ENCODE results near the gene MAPK4.
"Not testable (repeated sequence)": the region's sequence is repeated elsewhere in the genome, so short reads cannot be mapped to it uniquely, and the experiment has no call there.

The MAPK4 gene

DNA sequence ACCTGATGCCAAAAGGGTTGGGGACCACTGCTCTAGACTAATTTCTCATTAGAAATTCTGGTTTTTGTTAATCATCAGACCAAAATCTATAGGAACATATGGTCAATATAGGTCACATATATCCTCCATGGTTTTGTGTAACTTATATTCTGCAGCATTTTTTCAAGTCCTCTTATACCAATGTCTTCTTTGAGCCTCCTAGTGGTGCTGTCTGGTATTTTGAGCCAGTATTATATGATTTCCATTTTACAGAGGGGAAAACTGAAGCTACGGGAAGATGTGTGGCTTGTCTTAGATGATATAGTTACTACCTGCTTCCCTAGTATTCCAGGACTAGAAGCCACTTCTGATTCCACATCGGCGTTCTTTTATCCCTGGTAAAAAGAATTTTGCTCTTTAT is 13.8 kb downstream of the MAPK4 start:
- DNase-seq (ENCODE audit: low read depth in 2 of 2) = no peak

DNA sequence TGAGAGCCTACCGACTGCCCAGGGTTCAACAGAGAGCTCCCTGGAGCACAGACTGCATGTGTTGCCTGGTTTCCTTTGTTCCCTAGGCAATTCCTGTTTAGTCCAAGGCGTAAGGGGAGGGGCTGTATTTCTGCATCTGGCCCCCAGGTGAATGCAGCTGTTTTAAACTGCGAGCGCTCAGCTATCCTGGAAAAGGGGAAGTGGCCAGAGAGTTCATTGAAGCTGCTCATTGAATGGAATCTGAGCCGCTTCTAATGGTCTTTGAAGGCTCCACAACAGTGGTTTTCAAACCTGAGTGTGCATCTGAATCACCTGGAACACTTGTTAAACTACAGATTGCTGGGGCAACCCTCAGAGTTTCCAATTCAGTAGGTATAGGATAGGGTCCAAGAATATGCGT is 18.1 kb downstream of the MAPK4 start:
- DNase-seq (ENCODE audit: low read depth in 2 of 2) = no peak

DNA sequence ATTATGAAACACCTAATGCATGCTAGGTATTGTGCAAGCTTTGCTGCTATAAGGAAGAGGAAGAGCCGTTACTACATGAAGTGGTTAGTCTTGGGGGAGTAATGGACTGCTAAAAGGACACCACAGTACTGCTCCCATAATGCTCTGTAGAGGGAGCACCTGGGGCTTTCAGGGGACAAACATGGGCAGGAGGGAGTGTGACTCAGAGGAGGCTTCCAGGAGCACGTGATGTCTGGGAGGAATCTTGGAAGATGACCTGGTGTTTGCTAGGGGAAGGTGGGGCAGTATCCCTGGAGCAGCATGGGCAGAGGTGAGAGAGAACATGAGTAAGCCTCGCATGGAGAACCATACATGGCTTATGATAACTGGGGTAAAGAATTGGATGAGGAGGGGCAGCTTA is 18.8 kb downstream of the MAPK4 start:
- no peak for DNase-seq (ENCODE audit: low read depth in 2 of 2)

DNA sequence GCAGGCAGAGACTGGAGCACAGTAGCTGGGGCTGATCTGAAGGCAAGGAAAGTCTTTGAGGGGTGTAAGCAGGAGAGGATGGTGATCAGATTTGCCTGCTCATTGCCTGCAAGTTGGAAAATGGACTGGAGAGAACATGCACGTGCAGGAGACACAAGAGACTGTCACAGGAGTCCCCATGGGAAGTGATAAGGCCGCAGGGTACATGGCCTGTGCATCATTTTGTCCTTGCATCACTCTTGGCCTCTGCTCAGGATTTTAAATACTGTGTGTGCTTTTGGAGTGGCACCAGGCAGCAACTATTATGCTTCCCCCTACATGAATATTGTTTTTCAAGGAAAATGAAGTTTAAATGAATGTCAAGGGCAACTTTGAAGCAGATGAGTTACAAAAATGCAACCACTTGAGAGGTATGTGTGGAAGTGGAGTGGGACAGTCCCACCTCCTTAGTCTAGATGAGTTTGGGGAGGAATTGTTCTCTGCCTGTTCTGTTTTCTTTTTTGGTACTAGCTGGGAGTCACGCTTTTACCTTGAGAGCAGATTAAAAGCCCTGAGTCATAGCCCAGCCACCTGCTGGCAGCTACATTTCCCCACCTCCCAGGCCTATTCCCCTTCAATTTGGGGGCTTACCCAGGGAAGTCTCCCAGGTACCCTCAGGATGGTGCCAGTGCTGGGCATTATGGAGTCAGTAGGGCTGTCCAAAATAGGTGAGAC is 19.3 kb downstream of the MAPK4 start:
- DNase-seq (ENCODE audit: low read depth in 2 of 2) = no peak

DNA sequence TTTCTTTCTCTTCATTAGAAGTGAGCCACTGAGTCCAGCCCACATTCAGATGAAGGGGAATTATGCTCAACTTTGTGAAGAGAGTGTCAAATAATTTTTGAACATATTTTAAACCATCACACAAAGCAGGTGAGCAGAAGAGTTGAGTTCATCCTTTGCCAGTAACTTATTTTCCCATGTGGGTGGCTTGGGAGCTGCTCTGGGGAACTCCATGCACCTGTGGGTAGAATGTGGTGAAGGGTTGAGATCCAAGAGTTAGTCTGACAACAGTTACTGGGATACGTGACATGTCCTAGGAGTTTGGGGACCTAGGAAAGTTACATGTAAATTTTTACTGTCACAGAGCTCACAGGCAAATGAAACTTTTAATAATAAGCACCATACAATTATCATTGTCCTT is 21.6 kb downstream of the MAPK4 start:
- no peak for DNase-seq (ENCODE audit: low read depth in 2 of 2)

DNA sequence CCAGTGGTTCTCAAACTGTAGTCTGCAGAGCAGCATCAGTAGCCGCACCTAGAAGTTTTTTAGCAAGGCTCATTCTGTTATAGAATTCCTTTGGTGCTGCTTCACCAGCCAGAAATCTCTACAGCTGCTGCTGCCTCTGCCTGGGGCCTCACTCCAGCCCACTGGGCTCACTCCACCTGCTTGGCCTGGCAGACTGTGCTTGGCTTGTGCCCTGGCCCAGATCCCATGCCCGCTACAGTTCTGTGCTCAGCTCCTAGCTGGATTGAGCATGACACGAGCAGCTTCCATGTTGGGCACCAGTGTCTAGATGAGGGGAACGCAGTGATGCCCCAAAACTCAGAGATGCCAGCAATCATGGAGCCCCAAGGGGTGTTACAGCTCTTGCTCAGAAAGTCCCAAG is 22.6 kb downstream of the MAPK4 start:
- no peak for DNase-seq (ENCODE audit: low read depth in 2 of 2)

DNA sequence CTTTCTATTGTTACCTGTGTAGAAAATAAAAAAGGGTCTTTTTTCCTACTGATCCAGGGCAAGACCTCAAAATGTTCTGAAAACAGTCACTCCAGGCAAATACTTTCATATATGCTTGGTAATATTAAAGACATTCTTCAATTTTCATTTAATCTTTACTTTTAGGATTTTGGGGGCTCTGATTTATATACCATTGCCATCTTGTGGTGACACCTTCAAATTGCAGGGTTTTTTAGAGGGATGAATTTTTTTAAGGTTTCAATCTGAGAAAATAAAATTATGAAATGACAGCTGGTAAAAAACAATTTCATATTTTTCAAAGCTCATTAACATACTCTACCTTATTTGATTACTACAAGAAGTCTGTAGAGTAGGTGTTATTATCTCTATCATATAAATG is 26.8 kb downstream of the MAPK4 start:
- no peak for DNase-seq (ENCODE audit: low read depth in 2 of 2)

DNA sequence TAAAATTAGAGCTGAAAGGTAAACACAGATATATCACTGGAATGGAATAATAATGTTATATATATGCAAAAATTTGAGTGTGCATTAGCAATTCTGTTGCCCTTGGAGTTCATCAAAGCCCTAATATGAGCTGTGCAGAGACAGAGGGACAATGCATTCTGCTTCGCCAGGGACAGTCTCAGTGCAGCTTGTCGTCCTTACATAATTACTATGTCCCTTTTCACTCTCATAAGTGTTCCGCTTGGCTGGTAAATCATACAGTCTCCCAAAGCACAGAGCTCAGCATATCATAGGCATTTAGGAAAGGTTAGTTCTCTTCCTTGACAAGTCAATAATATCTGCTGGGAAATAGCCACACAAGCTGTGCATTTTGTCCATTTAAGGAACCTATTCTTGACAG is 30.7 kb downstream of the MAPK4 start:
- no peak for DNase-seq (ENCODE audit: low read depth in 2 of 2)

DNA sequence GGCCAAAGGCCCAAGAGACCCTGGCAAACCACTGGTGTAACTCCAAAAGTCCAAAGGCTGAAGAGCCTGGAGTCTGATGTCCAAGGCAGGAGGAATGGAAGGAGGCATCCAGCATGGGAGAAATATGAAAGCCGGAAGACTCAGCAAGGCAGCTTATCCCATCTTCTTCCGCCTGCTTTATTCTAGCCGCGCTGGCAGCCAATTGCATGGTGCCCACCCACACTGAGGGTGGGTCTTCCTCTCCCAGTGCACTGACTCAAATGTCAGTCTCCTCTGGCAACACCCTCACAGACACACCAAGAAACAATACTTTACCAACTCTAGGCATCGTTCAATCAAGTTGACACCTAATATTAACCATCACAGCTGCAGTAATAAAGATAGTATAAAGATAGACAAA is 34.1 kb downstream of the MAPK4 start:
- DNase-seq (ENCODE audit: low read depth in 2 of 2) = no peak

DNA sequence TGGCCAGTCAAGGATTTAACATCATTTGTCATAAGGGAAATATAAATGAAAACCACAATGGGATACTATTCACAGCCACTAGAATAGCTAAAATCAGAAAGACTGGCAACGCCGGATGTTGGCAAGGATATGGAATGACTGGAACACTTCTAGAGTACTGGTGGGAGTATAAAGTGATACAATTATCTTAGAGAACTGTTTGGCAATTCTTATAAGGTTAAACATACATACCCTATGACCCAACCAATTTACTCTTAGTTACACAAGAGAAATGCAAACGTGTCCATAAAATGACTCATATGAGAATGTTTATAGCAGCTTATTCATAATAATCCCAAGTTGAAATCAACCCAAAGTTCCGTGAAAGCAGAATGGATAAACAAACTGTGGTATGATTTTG is 35.1 kb downstream of the MAPK4 start:
- DNase-seq (ENCODE audit: low read depth in 2 of 2) = no peak

DNA sequence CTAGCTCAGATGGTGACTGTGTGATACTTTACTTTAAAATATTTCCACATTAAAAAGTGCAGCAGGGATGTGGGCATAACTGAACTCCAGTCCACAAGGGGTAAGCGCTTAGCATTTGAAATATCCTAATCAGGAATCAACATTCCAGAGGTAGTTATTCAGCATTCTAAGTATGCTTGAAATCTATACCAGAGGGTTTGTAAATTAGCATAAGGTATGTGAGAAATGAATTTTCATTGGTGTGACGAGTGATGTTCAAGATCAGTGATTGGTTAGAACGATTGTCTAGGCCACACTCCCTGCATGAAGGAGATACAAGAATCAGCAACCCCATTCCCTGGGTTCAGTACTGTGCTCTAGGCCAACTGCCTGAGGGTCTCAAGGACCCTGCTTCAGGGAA is 42.6 kb downstream of the MAPK4 start:
- DNase-seq (ENCODE audit: low read depth in 2 of 2) = no peak

DNA sequence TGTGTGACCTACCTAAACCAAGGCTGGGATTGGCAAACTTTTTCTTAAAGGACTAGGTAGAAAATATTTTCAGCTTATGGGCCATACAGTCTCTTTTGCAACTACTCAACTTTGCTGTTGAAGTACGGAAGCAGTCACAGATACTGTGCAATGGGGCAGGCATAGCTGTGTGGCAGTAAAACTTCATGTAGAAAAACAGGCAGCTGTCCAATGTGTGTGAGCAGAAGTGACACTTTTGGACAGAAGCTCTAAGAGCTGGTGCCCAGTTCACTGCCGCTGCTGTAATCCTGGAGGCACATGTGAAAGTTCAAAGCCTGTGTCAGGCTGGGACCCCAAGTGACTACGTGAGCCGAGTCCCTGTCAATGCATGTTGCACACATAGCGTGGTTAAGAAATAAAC is 46.7 kb downstream of the MAPK4 start:
- no peak for DNase-seq (ENCODE audit: low read depth in 2 of 2)

DNA sequence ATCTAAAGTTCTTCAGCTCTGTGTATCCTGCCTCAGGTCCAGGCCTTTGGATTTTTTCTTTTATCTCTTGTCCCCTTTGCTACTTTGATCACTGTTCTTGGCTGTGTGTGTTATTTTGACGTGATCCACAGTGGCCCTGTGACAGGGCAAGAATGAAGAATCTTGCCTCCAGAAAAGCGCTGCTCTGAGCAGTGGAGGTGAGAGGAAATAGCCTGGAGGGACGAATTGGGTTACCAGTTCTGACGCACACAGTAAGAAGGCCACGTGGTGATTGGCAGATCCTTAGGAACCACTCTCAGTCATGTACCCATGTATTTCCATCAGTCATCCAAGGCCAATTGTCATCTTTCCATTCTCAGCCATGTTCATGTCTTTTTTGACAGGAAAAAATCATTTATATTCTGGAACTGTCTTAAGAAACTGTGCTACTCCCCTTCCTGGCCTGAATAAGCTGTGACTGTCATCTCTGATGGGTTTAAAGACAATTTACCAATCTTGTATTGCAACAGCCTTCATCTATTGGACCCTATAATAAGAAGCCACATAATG is 47.6 kb downstream of the MAPK4 start:
- no peak for DNase-seq (ENCODE audit: low read depth in 2 of 2)

DNA sequence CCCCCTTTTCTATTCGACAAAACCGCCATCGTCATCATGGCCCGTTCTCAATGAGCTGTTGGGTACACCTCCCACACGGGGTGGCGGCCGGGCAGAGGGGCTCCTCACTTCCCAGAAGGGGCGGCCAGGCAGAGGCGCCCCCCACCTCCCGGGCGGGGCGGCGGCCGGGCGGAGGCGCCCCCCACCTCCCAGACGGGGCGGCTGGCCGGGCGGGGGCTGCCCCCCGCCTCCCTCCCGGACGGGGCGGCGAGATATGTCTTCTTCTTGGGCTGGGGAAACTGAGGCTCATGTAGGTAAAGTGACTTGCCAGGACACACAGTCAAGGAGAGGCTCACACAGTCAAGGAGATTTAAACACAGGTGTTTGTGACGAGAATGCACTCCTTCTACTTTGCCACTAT is 49.3 kb downstream of the MAPK4 start:
- DNase-seq (ENCODE audit: low read depth in 2 of 2) = not testable (repeated sequence)

DNA sequence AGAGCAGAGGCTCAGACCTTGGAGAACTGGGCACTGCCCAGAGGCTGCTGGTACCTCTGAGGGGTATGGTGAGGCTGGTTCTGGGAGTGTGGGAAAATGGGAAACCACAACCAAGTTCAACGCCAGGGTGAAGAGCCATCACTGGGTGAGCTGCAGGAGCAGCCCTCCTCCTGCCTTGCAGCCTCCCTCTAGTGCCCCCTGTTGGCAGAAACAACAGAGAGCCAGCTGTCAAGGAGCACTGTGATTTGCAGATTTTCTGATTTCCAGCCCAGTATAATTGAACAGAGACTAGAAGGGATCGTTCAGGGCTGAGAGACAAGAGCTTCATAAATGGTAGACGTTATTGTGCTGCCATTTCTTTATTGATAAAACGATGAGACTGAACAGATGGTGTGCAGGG is 50.5 kb downstream of the MAPK4 start:
- no peak for DNase-seq (ENCODE audit: low read depth in 2 of 2)

DNA sequence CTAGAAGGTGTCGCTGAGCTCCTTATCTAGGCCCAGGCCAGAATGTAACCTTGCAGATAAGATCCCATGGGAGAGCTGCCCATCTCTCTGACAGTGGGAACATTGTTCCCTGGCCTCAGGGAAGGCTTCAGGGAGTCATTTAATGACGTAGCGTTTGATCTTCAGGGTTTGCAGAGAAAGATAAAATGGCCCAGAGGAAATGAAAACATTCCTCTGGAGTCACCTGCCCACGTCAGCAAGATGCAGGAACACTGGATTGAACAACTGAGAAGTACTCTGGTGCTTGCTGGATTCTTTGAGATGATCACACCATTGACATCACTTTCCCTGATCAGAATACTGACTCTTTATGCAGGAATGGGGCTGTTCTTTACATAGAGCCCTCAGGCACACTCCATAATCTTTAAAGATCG is 51.6 kb downstream of the MAPK4 start:
- no peak for DNase-seq (ENCODE audit: low read depth in 2 of 2)

DNA sequence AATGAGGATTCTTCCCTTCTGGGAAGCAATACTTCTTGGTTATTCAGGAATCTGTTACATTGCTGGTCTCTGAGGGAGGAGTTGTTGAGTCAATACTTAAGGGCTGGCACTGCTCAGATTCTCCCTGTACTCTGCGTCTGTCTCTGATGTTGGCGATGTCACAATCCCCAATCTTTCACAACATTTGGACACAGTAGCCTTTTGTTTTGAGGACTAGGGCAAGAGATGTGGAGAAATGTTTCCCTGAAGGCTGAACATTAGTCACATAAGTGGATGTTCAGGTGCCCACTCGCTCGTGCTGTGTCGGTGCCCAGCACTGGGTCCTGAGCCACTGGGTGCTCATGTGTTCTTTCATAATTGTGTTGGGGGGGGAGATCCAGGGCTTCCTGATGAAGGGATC is 55.0 kb downstream of the MAPK4 start:
- no peak for DNase-seq (ENCODE audit: low read depth in 2 of 2)

DNA sequence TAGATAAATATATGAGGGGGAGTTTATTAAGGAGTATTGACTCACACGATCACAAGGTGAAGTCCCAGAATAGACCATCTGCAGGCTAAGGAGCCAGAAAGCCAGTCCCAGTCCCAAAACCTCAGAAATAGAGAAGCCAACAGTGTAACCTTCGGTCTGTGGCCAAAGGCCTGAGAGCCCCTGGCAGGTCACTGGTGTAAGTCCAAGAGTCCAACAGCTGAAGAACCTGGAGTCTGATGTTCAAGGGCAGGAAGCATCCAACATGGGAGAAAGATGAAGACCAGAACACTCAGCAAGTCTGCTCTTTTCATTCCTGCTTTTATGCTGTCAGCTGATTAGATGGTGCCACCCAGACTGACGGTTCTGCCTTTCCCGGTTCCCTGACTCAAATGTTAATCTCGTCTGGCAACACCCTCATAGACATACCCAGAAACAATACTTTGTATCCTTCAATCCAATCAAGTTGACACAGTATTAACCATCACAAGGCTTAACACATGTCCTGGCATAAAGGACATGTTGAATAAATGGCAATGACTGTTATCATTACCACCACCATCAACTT is 56.7 kb downstream of the MAPK4 start:
- no peak for DNase-seq (ENCODE audit: low read depth in 2 of 2)

DNA sequence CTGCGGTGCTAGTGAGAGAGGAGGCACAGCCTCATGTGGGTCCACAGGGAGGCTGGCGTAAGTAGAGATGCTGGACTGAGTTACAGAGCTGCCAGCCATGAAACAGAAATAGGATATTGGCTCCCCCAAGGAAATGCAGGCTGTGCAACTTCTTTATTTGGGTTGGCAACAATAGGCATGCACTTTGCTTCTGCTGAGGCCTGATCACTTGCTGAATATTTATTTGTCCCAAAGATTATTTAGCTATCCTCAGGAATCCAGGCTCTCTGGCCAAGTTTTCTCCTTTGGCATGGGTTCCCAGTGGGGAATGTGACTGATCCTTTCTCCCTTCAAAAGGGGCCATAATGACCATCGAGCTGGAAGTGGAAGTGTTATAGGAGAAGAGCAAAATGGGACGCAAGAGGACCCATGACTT is 60.0 kb downstream of the MAPK4 start:
- no peak for DNase-seq (ENCODE audit: low read depth in 2 of 2)

DNA sequence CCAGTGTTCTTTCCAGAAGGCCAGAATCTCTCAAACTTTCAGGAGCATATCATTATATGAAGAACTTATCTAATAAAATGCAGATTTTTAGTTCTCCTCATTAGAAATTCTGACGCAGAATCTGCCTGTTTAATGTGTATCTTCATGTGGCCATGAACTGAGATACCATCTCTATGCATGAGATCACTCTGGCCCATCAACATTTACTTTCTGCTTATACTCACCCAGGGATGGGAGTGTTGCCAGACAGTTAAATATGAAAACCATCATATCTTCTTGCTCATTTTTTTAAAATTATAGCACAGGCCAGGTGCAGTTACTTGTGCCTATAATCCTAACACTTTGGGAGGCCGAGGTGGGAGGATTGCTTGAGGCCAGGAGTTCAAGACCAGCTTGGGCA is 60.4 kb downstream of the MAPK4 start:
- no peak for DNase-seq (ENCODE audit: low read depth in 2 of 2)

DNA sequence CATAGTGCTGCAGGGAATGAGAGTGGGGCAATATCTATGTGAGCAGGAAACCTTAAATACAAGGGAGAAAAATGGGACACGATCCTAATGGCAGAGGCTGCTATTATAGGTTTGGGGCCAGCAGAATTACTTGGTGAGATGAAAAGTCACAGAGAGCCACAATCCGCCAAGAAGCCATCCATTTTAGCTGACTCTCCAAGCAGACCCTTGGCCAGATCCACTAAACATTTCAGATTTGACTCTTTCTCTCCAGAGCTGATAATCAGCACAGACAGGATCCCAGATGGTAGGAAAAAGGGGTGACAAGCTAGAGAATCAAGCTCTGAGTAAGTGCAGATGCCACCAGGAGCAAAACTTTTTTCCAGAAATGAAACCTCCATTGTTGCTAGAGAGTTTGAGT is 61.5 kb downstream of the MAPK4 start:
- no peak for DNase-seq (ENCODE audit: low read depth in 2 of 2)

DNA sequence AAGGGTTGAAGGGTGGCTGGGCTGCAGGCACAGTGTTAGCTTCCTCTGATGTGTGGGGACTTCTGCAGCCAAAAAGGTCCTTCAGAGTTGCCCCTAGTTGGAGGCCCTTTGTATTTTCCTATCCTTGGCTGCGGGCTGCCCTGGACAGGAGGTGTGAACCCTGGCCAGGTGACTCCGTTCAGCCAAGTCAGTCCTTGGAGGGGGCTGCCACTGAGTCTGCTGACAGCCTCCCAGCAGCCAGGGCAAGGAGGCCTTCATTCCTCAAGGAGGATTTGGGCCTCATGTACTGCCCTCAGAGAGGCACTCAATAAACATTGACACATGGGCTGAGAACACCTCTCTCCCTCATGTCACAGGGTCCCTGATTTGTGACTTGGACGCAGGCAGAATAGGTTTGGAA is 62.4 kb downstream of the MAPK4 start:
- no peak for DNase-seq (ENCODE audit: low read depth in 2 of 2)

DNA sequence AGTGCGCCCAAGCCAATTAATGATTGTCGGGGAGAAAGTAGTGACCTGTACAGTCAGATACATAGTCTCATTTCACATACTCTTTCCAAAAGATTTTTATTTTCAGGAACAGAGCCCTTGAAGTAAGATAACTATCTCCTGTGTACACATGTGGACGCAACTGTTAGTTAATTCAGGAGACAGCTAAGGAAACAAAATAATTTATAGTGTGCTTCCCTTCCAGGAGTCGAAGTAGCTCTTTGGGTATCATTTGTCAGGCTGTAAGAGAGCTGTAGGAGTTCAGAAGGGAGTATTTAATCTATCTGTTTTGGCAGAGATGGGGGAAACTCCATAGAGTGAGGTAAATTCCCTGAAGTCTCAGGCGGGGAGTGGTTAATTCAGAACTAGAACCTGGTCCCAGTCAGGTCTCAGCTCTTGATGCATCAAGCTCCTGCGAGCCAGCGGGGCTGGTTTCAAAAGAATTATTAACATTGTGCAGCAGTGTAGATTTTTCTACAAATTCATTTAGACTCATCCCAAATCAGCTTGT is 63.0 kb downstream of the MAPK4 start:
- no peak for DNase-seq (ENCODE audit: low read depth in 2 of 2)
